Neural cell (in vitro differentiated cells): ENCODE results near the gene MINAR1. TPM values are rescaled to one million over a fixed set of nuclear protein-coding genes. Genes with fewer than 3 reads are reported as not detected.

ENCODE experiments used
- H2AFZ ChIP-seq: fragments of 200-600, 300-800 bp; sonication (generic), shearing (Covaris generic); 2 replicates; pipeline ENCODE4 v1.6.0; 2014; ENCODE audit warnings: low read depth, mild to moderate bottlenecking, antibody characterized with exemption, low read length, moderate library complexity
- H3F3A ChIP-seq: fragments of 200-600 bp; shearing (Covaris generic); 2 replicates; pipeline ENCODE4 v1.6.1; 2016; ENCODE audit warnings: mild to moderate bottlenecking, moderate library complexity, mixed read lengths, antibody characterized with exemption, low read length; ENCODE audit not compliant: insufficient read depth, poor library complexity, severe bottlenecking
- H3K27ac ChIP-seq: fragments of 200-600, 300-800 bp; sonication (generic), shearing (Covaris generic); 2 replicates; pipeline ENCODE4 v1.5.1; 2014; ENCODE audit warnings: mild to moderate bottlenecking, low read length, moderate library complexity
- H3K27me3 ChIP-seq: fragments of 300-800, 200-600 bp; sonication (generic), shearing (Covaris generic); 2 replicates; pipeline ENCODE4 v1.6.0; 2014; ENCODE audit warnings: mild to moderate bottlenecking, low read depth, low read length, moderate library complexity; ENCODE audit not compliant: insufficient read depth
- H3K36me3 ChIP-seq: fragments of 300-800, 200-600 bp; sonication (generic), shearing (Covaris generic); 2 replicates; pipeline ENCODE4 v1.5.1; 2014; ENCODE audit warnings: mild to moderate bottlenecking, antibody characterized with exemption, low read length, moderate library complexity; ENCODE audit not compliant: insufficient read depth
- H3K4me2 ChIP-seq: fragments of 300-800, 200-600 bp; sonication (generic), shearing (Covaris generic); 2 replicates; pipeline ENCODE4 v1.6.0; 2014; ENCODE audit warnings: mild to moderate bottlenecking, low read length
- H3K4me3 ChIP-seq: fragments of 300-800, 200-600 bp; sonication (generic), shearing (Covaris generic); 2 replicates; pipeline ENCODE4 v1.5.1; 2014; ENCODE audit warnings: mild to moderate bottlenecking, low read length, moderate library complexity
- H3K79me2 ChIP-seq: fragments of 200-600 bp; shearing (Covaris generic); replicated peaks from 2 replicates; pipeline ENCODE4 v1.6.0; 2014; ENCODE audit warnings: mild to moderate bottlenecking, low read length, moderate library complexity; ENCODE audit not compliant: insufficient read depth
- H3K9ac ChIP-seq: fragments of 300-800, 200-600 bp; sonication (generic), shearing (Covaris generic); 2 replicates; pipeline ENCODE4 v1.6.1; 2016; ENCODE audit warnings: mild to moderate bottlenecking, low read length, mixed read lengths
- H3K9me2 ChIP-seq: fragments of 200-600 bp; shearing (Covaris generic); 2 replicates; pipeline ENCODE4 v1.6.1; 2016; ENCODE audit warnings: mild to moderate bottlenecking, low read length, mixed read lengths; ENCODE audit not compliant: insufficient read depth
- H3K9me3 ChIP-seq: fragments of 200-600, 300-800 bp; sonication (generic), shearing (Covaris generic); 2 replicates; pipeline ENCODE4 v1.6.1; 2016; ENCODE audit warnings: mild to moderate bottlenecking, mixed run types, low read length, moderate library complexity, mixed read lengths
- H4K20me1 ChIP-seq: fragments of 200-600 bp; shearing (Covaris generic); 2 replicates; pipeline ENCODE4 v1.6.1; 2016; ENCODE audit warnings: mild to moderate bottlenecking, mixed run types; ENCODE audit not compliant: insufficient read depth
- EP300 ChIP-seq: fragments of 450-650 bp; conservative IDR thresholded peaks from 2 replicates; pipeline ENCODE4 v1.6.1; 2014; ENCODE audit warnings: antibody characterized with exemption, mild to moderate bottlenecking, moderate library complexity; ENCODE audit not compliant: poor library complexity, severe bottlenecking
- EZH2 ChIP-seq: fragments of 200-600, 300-800 bp; shearing (Covaris generic), sonication (generic); IDR thresholded peaks from 2 replicates; pipeline ENCODE4 v1.6.1; 2014; ENCODE audit warnings: antibody characterized with exemption, low read length, borderline replicate concordance, mild to moderate bottlenecking; ENCODE audit not compliant: insufficient read depth, poor library complexity, severe bottlenecking
- MXI1 ChIP-seq: fragments of 450-650 bp; conservative IDR thresholded peaks from 2 replicates; pipeline ENCODE4 v1.6.1; 2014; ENCODE audit warnings: antibody characterized with exemption, mild to moderate bottlenecking; ENCODE audit not compliant: poor library complexity, severe bottlenecking
- POLR2AphosphoS5 ChIP-seq: IDR thresholded peaks from 2 replicates; pipeline ENCODE4 v1.6.1; 2012
- RAD21 ChIP-seq: fragments of 450-650 bp; conservative IDR thresholded peaks from 2 replicates; pipeline ENCODE4 v1.6.1; 2014; ENCODE audit warnings: antibody characterized with exemption, mild to moderate bottlenecking, moderate library complexity
- REST ChIP-seq: IDR thresholded peaks from 2 replicates; pipeline ENCODE4 v1.6.1; 2012; ENCODE audit warnings: borderline replicate concordance
- SMC3 ChIP-seq: fragments of 450-650 bp; conservative IDR thresholded peaks from 2 replicates; pipeline ENCODE4 v1.6.1; 2014; ENCODE audit warnings: antibody characterized with exemption, mild to moderate bottlenecking, moderate library complexity; ENCODE audit not compliant: poor library complexity
- TAF1 ChIP-seq: IDR thresholded peaks from 2 replicates; pipeline ENCODE4 v1.6.1; 2012; ENCODE audit warnings: low read depth
- polyA plus RNA-seq: library from polyadenylated mRNA; depleted of rRNA; stranded (reverse); fragments of >200 nt; gene quantifications from 2 replicates; pipeline ENCODE4 v1.2.3, GENCODE V29; 2014
- TF ChIP-seq, protein P1 (sequence below): fragments of 450-650 bp; IDR thresholded peaks from 2 replicates; pipeline ENCODE4 v1.5.1; 2014; ENCODE audit warnings: antibody characterized with exemption, mild to moderate bottlenecking, moderate library complexity; ENCODE audit not compliant: poor library complexity, severe bottlenecking

Gene MINAR1
- polyA plus RNA-seq, 1 donor from 2014 or later = 3.1 TPM

- Histone ChIP-seq H3K27ac (no peak overlapping the region), H3K4me3 (no peak overlapping the region), H3K9me3 (no peaks in the 10 kb centered on the region), H2AFZ (no peak overlapping the region), H3K9me2 (no peaks in the 10 kb centered on the region), H3K4me2 (no peak overlapping the region), H4K20me1 (no peaks in the 10 kb centered on the region), H3K9ac (no peak overlapping the region), H3K79me2 (no peaks in the 10 kb centered on the region), H3K27me3 (no peaks in the 10 kb centered on the region), H3F3A (no peaks in the 10 kb centered on the region), H3K36me3 (no peaks in the 10 kb centered on the region)
- TF ChIP-seq RAD21 (no peak), REST (no peak), EP300 (no peak), POLR2AphosphoS5 (no peak)
Observed at GRCh38 chr15:79451361-79451999, 19.3 kb downstream of the MINAR1 start.

GRCh38 chr15:79452244-79453051 is 20.3 kb downstream of the MINAR1 start:
- H3K27ac ChIP-seq = no peak overlapping the region
- no peaks in the 10 kb centered on the region for H3K27me3 ChIP-seq
- TF ChIP-seq RAD21 = no peak
- no peak for TF ChIP-seq TAF1
- no peak for TF ChIP-seq SMC3
- no peak for TF ChIP-seq REST
- TF ChIP-seq, protein P1, sequence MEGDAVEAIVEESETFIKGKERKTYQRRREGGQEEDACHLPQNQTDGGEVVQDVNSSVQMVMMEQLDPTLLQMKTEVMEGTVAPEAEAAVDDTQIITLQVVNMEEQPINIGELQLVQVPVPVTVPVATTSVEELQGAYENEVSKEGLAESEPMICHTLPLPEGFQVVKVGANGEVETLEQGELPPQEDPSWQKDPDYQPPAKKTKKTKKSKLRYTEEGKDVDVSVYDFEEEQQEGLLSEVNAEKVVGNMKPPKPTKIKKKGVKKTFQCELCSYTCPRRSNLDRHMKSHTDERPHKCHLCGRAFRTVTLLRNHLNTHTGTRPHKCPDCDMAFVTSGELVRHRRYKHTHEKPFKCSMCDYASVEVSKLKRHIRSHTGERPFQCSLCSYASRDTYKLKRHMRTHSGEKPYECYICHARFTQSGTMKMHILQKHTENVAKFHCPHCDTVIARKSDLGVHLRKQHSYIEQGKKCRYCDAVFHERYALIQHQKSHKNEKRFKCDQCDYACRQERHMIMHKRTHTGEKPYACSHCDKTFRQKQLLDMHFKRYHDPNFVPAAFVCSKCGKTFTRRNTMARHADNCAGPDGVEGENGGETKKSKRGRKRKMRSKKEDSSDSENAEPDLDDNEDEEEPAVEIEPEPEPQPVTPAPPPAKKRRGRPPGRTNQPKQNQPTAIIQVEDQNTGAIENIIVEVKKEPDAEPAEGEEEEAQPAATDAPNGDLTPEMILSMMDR = no peak
- no peak for TF ChIP-seq MXI1
- TF ChIP-seq EZH2 = no peak
- TF ChIP-seq POLR2AphosphoS5 = no peak
- no peak for TF ChIP-seq EP300
- H4K20me1 ChIP-seq = no peaks in the 10 kb centered on the region
- H2AFZ ChIP-seq = no peak overlapping the region
- no peaks in the 10 kb centered on the region for H3K79me2 ChIP-seq
- H3F3A ChIP-seq = no peaks in the 10 kb centered on the region
- H3K9me3 ChIP-seq = no peaks in the 10 kb centered on the region
- H3K4me2 ChIP-seq = no peak overlapping the region
- H3K36me3 ChIP-seq = no peaks in the 10 kb centered on the region
- H3K9me2 ChIP-seq = no peaks in the 10 kb centered on the region
- no peak overlapping the region for H3K9ac ChIP-seq
- no peak overlapping the region for H3K4me3 ChIP-seq
